Glomerular visceral epithelial cell (primary cell): ENCODE results near the gene OR2L13.
"Not testable (repeated sequence)": the region's sequence is repeated elsewhere in the genome, so short reads cannot be mapped to it uniquely, and the experiment has no call there.

Experiments used
- DNase-seq: peaks from one replicate; pipeline ENCODE4 v3.0.0-alpha.2; 2016; ENCODE audit errors: extremely low spot score

Gene OR2L13, protein sequence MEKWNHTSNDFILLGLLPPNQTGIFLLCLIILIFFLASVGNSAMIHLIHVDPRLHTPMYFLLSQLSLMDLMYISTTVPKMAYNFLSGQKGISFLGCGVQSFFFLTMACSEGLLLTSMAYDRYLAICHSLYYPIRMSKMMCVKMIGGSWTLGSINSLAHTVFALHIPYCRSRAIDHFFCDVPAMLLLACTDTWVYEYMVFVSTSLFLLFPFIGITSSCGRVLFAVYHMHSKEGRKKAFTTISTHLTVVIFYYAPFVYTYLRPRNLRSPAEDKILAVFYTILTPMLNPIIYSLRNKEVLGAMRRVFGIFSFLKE

GRCh38 chr1:248094884-248095283 lies at the start of gene OR2L13:
OR2L13 (plus strand) TSS chr1:248095184; CDS start chr1:248099376, 4,192 bp downstream.
- DNase-seq: no peak

DNA sequence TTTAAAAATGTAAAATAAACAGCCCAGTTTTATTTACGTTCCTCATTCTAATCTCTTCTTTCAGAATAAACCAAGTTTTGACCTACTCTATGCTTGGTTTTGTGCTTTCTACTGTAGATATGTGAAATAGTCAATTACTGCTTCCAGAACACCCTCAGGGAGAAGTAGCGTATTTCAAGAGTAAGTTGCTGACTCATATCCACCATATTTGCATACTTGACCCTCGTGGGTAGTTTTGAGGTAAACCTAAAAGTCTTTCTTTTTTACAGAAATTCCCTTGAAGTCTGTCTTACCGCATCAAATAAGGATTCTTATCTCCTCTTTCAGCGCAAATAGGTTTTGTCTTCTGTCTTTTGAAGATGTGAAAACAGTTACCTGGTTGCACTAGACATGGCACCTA lies 49.8 kb upstream of the OR2L13 start:
- no peak for DNase-seq

DNA sequence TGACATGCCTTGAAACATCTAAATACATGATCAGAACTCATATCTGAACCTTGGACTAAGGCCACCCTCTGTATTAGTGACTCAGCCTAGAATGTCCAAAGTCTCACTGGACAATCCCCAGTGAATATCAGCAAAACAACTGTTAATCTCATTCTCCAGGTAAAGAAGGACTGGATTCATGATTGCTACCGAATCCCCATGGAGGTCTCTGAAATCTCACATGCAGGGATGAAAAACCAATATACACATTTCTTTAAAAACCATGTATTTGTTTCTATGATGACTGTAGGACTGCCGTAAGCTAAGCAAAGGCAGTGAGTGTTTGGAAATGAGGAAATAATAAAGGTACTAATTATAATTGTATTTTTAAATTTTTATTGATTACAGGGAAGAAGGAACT lies 48.4 kb upstream of the OR2L13 start, which contains the start of gene OR2L3:
TSS of gene OR2L3 (plus strand) at position 301 of the 400 bp plus-strand sequence. CDS start 13,846 bp downstream, outside the sequence.
- no peak for DNase-seq

GRCh38 chr1:248047008-248047407 lies 48.0 kb upstream of the OR2L13 start:
- no peak for DNase-seq

DNA sequence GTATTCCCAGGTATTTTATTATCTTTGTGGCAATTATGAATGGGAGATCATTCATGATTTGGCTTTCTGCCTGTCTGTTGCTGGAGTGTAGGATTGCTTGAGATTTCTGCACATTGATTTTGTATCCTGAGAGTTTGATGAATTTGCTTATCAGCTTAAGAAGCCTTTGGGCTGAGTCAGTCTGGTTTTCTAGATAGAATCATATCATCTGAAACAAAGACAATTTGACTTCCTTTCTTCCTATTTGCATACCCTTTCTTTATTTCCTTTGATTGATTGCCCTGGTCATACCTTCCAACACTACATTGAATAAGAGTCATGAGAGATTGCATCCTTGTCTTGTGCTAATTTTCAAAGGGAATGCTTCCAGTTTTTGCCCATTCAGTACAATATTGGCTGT lies 40.3 kb upstream of the OR2L13 start:
- no peak for DNase-seq

DNA sequence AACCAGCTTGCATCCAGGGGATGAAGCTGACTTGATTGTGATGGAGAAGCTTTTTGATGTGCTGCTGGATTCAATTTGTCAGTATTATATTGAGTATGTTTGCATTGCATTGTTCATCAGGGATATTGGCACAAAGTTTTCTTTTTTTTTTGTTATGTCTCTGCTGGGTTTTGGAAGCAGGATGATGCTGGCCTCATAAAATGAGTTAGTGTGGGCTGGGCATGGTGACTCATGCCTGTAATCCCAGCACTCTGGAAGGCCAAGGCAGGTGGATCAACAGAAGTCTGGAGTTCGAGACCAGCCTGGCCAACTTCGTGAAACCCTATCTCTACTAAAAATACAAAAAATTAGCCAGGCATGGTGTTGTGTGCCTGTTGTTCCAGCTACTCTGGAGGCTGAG lies 39.7 kb upstream of the OR2L13 start:
- DNase-seq: no peak

DNA sequence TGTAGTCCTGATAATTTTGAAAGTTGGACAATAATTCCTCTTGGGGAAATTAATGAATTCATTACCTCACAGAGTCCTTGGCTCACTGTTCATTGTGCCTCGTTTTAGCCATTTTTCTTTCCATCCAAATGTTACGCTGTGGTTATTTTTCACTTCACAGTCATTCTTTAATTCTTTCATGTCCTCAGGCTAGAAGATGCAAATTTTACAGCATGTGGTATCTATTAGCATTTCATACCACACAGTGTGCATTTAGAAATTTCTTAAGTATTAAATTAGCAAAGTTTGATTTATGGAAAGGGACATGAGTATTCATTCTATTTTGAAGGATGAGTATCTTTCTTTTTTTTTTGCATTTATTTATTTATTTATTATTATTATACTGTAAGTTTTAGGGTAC lies 29.9 kb upstream of the OR2L13 start:
- DNase-seq: no peak

DNA sequence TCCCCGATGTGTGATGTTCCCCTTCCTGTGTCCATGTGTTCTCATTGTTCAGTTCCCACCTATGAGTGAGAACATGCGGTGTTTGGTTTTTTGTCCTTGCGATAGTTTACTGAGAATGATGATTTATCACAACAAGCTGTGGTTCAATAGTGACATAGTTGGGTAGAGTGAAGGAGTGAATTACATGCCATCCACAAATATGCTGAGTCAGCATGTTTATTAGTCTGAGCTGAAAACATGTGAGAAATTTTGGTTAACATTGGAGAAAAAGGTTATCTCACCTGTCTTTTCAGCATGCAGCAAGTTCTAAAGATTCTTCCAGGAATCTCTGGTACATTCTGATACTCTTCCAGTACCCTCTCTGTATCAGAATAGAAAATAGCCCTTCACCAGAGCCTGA lies 29.4 kb upstream of the OR2L13 start:
- no peak for DNase-seq

- not testable (repeated sequence) for DNase-seq
Observed at GRCh38 chr1:248083864-248084263, 11.1 kb upstream of the OR2L13 start.

DNA sequence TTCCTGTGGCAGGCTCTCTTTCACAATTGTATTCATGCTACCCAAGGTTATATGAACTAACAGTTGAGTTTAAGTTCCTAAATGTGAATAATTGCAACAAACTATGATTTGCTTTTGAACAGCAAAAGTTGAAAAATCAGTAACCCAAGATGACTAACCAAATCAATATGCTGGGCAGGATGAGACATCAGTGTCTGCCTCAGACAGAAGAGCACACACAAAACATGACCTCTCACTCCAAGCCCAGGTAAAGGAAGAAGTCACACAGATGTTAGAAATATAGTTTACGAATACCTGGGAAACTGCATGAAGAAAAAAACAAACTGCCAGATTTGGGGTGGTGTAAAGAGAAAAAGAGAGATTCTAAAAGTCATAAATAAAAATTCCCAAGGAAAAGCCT lies 3.5 kb downstream of the OR2L13 start:
- DNase-seq: no peak

DNA sequence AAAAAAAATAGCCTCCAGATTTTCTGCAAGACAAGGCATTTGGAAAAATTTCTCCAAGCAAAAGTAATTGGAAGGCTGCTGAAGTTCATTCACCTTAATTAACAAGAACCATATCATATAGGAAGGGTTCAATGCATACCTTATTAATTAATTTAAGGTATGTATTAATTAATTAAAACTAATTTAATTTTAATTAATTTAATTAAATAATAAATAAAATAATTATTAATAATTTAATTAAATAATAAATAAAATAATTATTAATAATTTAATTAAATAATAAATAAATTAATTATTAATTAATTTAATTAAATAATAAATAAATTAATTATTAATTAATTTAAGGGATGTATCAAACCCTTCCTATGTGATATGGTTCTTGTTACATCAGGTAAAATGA lies 7.9 kb downstream of the OR2L13 start:
- no peak for DNase-seq

DNA sequence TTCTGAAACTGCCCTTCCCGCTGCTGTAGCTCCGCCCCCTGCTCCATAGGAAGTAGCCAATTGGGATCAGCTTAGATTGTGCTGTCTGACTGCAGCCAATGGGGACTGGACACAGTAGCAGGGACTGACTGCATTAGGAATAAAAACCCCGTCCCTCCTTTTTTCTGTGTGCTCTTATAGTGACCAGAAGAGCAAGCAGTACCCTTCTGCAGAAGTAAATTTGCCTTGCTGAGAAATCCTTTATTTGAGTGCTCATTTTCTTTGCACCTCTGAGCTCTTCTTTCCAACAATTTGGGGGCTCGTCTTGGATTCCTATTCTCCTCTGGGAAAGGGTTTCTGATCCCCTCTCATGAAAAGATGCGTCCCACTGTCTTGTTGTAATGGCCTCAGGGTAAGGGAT lies 16.2 kb downstream of the OR2L13 start:
- DNase-seq: no peak

GRCh38 chr1:248114890-248115289 lies 19.9 kb downstream of the OR2L13 start:
- DNase-seq: no peak

GRCh38 chr1:248127653-248128052 lies 32.7 kb downstream of the OR2L13 start:
- DNase-seq: no peak

GRCh38 chr1:248136811-248137210 lies 41.8 kb downstream of the OR2L13 start:
- no peak for DNase-seq

GRCh38 chr1:248140846-248141245 lies 45.9 kb downstream of the OR2L13 start:
- no peak for DNase-seq

GRCh38 chr1:248143311-248143710 lies 48.3 kb downstream of the OR2L13 start:
- no peak for DNase-seq

DNA sequence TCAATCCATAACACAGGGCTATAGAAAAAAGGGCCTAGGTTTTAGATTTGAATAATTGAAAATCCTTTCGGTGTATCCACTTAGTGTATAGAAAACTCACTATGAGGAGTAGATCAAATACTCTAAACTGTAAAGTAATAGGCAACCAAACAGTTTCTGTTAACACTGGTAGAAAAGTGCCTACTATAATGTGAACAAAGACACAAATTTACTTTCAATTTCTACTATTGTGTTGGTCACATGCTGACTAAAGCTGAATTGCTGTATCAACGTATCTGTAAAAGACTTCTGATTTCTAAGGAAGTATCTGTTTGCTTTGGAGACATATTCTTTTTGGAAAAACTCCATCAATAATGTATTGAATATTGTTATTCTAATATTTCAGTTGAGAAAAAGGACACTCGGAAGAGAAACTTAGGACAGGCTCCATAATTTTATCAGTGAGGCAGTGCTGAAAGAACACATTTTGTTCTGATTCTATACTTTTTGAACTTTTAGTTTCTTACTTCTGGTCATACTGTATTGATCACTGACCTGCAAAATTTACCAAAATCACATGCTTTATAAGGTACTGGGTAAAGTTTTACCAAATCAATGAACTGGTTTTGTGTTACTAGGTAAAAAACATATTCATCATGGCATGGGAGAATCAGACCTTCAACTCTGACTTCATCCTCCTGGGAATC lies 49.7 kb downstream of the OR2L13 start, which contains the start of gene OR2M5:
TSS of gene OR2M5 (plus strand) at position 636 of the 686 bp plus-strand sequence. CDS start at position 636, 0 bp downstream.
- no peak for DNase-seq
